Retinal pigment epithelial cell (primary cell): ENCODE data around the gene FAM118A.

ENCODE experiments used
- DNase-seq: peaks from one replicate; pipeline ENCODE4 v3.0.0-alpha.2; 2010; ENCODE audit warnings: low read depth
- H3K4me3 ChIP-seq: 2 replicates; pipeline ENCODE4 v1.5.1; 2011; ENCODE audit warnings: mild to moderate bottlenecking, low read length, control low read depth, moderate library complexity
- CTCF ChIP-seq: conservative IDR thresholded peaks from 2 replicates; pipeline ENCODE4 v1.5.1; 2011; ENCODE audit warnings: low read depth, low read length, control low read depth, inconsistent platforms

Gene FAM118A

GRCh38 chr22:45331486-45331885 lies 21.8 kb downstream of the FAM118A start:
- no peak for TF ChIP-seq CTCF
- DNase-seq, result no peak

DNA sequence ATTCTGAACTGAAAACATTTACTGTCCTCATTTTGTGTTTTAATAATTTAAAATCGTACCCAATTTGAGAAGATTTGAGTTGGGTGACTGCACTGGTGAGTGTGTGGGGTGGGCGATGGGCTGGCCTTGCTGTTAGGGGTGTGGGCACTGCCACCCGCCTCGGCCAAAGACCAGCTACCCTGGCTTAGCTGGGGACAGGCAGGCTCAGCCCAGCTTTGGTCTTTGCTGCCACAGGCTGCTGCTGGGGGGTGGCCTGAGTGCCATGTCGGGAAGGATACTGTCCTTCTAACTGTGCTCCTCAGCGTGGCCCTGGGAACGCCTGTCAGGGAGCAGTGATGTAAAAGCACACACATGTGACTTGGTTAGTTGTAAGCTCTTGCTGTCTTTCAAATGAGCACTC lies 22.3 kb downstream of the FAM118A start:
- no peak for TF ChIP-seq CTCF
- DNase-seq, result no peak
- H3K4me3 ChIP-seq, result no peak overlapping the region

More at GRCh38 chr22:45331486-45331885, 21.8 kb downstream of the FAM118A start:
- no peak overlapping the region for H3K4me3 ChIP-seq

- DNase-seq, result no peak
- TF ChIP-seq CTCF, result no peak
Measured at GRCh38 chr22:45334068-45334467, 24.3 kb downstream of the FAM118A start.

GRCh38 chr22:45334528-45334927 lies 24.8 kb downstream of the FAM118A start:
- TF ChIP-seq CTCF, result no peak
- DNase-seq, result no peak
- no peak overlapping the region for H3K4me3 ChIP-seq

More at GRCh38 chr22:45334068-45334467, 24.3 kb downstream of the FAM118A start:
- H3K4me3 ChIP-seq, result no peak overlapping the region

DNA sequence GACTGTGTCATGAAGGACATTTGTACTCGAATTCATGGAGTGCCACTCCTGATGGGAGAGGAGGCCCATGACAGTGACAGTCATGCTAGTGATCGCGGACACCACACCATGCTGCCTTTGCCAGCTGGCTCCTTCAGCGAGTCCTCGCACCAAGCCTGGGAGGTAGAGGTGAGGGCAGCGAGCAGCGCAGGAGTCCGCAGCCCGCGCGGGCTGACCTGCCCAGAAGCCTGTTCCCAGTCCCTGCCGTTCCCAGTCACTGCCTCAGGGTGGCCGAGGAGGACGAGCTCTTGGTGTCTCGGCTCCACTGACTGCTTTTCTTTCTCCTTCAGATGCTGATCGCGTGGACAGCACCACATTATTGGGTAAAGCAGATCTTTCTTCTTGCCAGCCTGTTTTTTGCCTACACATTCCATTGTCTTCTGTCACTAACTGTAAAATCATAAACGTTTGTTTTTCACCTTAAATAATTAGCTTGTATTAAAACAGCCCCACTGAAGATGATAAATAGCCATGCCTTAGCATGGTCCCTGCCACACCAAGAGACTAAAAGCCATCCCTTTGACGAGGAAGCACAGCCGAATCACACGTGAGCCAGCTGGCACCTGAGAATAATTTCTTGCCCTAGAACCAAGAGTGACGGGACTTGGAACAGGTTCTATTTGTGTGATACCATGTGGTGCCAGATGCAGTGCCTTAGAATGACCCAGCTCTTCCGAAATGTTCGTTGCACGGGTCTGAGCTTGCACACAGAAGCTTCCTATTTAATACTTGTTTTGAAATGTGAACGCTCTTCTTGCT lies 25.5 kb downstream of the FAM118A start:
- no peak overlapping the region for H3K4me3 ChIP-seq
- no peak for TF ChIP-seq CTCF
- DNase-seq, result no peak

DNA sequence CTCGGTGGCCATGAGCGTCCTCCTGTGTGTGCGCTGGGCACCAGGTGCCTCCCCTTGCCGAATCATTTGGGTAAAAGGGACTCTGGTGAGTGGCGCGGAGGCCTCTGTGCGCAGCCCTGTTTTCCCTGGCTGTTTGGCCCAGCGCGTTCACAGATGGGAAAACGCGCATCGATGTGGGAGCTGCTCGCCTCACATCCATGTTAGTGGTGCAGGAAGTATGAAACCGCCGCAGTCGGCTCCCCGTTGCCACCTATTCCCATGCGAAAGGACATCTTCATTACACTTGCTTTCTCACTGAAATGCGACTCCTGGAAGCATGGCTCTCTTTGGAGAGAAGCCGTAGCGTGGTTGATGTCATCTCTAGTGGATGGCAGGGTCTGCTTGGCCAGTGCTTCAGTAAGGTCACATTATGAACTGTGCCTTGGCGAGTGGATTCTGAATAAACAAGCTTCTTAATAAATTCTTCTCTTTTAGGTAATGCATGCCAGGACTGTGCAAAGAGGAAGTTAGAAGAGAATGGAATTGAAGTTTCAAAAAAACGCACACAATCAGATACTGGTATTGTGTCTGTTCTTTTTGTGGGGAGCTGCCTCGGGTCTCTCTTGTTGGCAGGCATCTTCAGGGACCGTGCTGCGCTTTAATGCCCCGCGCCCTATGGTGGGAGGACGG lies 26.3 kb downstream of the FAM118A start:
- no peak for TF ChIP-seq CTCF
- DNase-seq, result no peak
- no peak overlapping the region for H3K4me3 ChIP-seq

- DNase-seq, result no peak
- H3K4me3 ChIP-seq, result no peak overlapping the region
- TF ChIP-seq CTCF, result no peak
Measured at GRCh38 chr22:45336971-45337431, 27.3 kb downstream of the FAM118A start.
